GM08714 (cell line): ENCODE results near the gene ZNF81.
"Not testable (repeated sequence)": the region's sequence is repeated elsewhere in the genome, so short reads cannot be mapped to it uniquely, and the experiment has no call there.

Source experiments
- H3K4me3 ChIP-seq: fragments of 200-500 bp; sonication (Bioruptor generic); 2 replicates; pipeline ENCODE4 v1.5.1; 2014; ENCODE audit warnings: mild to moderate bottlenecking, low read length, inconsistent platforms
- ZNF274 ChIP-seq: IDR thresholded peaks from 2 replicates; pipeline ENCODE4 v1.6.1; 2012; ENCODE audit warnings: mild to moderate bottlenecking, low read depth, low read length

Gene ZNF81

DNA sequence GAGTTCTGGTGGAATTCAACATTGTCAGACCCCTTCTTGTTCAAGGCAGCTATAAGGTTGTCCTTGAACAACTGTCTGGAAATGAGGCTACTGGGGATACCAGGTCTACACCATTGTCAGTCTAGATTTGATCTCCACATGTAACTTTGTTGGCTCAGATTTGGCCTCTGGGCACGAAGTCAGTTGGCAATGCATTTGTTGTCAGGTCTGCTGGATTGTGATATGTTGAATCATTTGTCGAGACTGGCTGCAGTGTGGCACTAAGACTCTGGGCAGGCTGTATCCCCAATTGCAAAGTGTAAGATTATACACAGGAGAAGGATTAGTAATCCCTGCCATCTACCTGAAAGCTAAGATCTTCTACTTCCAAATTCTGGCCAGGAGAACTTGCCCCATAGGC is 26.5 kb downstream of the ZNF81 start:
- TF ChIP-seq ZNF274, result no peak

DNA sequence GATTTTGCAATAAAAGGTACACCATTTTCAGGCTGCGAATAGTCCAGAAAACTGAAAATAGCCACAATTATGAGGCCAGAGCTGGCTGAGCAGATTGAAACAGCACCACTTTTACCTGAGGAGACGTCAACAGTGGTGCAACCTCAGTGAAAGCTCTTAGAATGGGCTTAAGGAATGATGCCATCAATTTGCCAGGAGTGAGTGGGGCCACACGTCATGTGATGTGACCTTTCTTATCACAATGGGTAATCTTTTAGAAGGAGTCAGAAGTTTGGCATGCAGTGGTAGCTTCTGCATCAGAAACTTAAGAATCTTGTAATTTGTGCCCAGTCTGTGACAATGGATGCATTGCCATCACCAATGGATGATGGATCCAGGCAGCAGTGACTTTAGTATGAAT is 27.6 kb downstream of the ZNF81 start:
- TF ChIP-seq ZNF274, result no peak
- H3K4me3 ChIP-seq, result no peak overlapping the region

More for the DNA sequence above, 26.5 kb downstream of the ZNF81 start:
- no peak overlapping the region for H3K4me3 ChIP-seq

DNA sequence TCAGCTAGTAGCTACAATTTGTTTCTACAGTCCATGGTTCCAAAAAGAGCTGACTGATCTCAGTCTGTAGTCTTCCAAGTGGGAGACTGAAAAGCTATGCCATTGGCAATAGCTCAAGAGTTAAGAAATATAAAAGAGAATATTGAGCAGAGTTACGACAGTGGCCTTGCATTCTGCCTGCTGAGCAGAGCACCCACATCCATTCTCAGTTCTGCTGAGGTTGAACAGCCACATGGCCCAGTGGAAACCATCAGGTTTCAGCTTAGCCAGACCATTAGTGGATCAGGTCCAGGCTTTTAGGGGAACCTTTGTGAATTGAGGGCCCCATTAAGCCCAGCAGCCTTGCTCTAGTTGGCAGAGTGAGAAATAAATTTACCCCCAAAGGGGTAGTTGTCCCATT is 28.1 kb downstream of the ZNF81 start:
- no peak overlapping the region for H3K4me3 ChIP-seq
- no peak for TF ChIP-seq ZNF274

DNA sequence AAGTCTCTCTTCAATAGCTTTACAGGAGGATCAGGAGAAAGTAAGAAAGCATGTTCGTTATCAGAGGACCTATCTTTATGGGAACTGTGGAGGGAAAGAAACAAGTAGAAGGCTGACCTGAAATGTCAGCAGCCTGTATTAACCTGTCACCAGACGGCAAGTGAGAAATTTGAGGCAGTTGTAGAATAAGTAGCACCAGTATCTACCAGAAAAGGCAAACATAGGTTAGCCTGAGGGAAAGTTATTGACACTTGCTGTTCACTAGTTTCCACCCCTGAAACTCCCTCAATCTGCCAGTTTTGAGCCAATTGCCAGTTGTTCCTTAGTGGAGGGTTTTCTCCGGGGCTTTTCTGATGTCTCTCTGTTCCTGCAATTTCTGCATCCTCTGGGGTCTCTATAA is 36.4 kb downstream of the ZNF81 start:
- no peak overlapping the region for H3K4me3 ChIP-seq
- no peak for TF ChIP-seq ZNF274

DNA sequence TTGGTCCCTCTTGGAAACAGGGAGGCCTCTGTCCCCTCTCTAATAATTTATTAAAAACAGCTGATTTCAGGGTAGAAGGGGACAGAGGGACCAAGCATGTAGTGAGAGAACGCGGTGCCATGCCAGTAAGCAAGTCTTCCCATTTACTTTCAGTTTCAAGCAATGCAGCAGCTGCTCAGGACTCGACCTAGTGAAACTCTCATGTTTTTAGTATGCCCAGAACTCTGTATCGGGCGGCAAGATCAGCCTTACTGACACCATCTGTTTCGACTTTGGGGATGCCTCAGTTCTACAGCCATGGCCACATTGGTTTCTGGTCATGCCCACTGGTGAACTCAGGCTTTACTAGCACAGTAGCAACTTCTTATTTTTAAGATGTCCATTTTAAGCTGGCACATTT is 40.6 kb downstream of the ZNF81 start:
- TF ChIP-seq ZNF274, result no peak
- H3K4me3 ChIP-seq, result no peak overlapping the region

DNA sequence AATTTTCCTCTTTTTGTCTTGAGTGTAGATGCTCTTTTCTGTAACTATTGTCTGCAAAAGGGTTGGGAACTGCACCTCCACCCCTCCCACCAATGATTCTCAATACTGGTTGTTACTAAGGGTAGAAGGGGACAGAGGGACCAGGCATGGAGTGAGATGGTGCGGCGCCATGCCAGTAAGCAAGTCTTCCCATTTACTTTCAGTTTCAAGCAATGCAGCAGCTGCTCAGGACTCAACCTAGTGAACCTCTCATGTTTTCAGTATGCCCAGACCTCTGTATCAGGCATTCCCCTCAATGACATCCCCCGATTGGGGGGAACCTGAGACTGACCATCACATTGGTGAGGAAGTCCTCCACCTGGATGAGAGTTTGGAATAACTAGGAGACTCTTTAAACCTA is 41.5 kb downstream of the ZNF81 start:
- H3K4me3 ChIP-seq, result no peak overlapping the region
- no peak for TF ChIP-seq ZNF274

DNA sequence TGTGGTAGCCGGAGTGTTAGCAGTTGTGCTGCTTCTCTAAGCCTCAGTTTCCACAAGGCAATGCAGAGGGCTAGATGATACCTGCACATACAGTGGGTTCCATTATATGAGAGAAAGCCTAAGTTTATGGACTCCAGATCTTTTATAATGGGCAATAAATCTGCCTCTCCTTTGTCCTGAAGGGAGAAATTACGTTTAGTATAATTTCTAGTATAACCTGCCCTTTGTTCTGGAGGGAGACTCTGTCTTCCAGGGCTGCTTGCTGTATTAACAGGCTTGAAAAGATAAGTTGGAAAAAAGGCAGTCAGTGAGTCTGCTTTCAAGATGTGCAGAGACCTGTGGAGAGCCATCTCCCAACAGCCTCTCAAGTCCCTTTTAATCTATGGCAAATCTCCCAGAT is 42.8 kb downstream of the ZNF81 start:
- H3K4me3 ChIP-seq, result no peak overlapping the region
- no peak for TF ChIP-seq ZNF274

DNA sequence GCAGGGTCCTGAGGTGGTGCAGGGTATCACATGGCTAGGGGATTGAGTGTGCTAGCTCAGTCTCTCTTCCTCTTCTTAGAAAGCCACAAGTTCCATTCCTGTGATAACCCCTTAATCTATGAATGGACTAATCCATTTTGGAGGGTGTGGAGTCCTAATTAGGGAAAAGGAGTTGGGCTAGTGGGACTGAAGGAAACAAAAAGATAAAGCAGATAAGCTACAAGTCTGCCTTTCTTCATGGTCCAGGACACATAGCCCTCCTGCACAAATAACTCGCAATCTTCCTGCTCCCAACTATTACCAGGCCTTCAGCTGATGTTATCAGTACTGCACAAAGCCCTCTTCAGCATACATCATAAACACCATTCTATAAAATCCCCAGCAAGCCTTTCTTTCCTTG is 44.2 kb downstream of the ZNF81 start:
- TF ChIP-seq ZNF274, result no peak
- H3K4me3 ChIP-seq, result no peak overlapping the region

DNA sequence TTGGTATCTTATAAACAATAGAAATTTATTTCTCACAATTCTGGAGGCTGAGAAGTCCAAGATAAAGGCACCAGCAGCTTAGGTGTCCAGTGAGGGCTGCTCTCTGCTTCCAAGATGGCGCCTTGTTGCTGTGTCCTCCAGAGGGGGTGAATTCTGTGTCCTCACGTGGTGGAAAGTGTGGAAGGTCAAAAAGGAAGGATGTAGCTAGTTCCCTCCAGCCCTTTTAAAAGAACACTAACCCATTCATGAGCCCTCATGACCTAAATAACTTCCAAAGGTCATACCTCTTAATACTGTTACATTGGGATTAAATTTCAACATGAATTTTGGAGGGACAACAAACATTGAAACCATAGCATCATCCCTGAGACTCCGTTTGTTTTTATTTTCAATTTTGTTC is 48.8 kb downstream of the ZNF81 start:
- no peak for TF ChIP-seq ZNF274
- no peak overlapping the region for H3K4me3 ChIP-seq

DNA sequence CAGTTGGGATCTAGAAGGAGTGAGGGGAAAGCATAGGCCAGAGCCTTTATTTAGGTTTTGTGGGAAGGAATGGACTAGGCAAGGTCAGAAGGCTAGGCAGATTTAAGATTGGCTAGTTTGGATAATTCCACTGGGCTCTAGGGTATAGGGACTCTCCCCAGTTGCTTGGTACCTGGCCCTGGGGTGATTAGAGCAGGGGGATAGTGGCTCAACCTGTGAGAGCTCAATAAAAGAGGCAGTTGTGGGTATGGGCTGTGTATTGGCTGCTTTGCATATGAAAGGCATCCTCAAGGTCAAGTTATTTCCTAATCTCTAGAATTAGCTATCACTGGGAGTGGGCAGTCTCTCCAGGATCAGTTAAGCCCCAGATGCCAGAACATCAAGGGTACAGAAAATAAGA is 61.3 kb downstream of the ZNF81 start:
- no peak overlapping the region for H3K4me3 ChIP-seq
- TF ChIP-seq ZNF274, result no peak

DNA sequence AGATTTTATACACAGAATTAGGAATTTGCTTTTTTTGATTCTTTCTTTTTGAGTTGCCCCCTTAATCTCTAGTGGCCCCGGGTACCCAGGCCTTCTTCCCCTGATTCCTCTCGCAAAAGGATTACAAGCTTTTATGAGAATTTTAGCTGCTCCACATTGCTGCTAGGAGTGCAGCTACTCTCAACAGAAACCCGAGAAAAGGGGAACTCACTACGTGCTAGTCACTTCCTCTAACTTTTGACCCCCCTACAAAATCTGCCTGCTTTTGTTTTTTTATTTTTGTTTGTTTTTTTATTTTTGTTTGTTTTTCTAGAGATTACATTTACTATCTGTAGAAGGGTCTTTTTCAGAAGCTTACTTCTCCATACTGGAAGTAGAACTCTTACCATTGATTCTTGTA is 64.1 kb downstream of the ZNF81 start:
- no peak for TF ChIP-seq ZNF274
- no peak overlapping the region for H3K4me3 ChIP-seq

DNA sequence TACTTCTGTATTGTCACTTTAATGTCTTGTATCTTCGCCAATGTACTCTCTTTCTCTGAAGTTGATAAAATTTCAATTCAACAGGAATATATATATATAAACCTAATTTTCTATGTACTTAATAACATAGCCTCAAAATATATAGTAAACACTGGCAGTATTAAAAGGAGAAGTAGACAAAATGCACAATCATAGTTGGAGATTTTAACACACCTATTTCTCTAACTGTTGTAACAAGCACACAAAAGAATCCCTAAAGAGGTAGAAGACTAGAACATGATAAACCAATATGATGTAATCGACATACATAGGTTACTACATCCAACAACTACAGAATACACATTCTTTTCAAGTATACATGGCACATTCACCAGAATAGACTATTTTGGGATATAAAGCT is 65.5 kb downstream of the ZNF81 start:
- H3K4me3 ChIP-seq, result no peak overlapping the region
- no peak for TF ChIP-seq ZNF274

DNA sequence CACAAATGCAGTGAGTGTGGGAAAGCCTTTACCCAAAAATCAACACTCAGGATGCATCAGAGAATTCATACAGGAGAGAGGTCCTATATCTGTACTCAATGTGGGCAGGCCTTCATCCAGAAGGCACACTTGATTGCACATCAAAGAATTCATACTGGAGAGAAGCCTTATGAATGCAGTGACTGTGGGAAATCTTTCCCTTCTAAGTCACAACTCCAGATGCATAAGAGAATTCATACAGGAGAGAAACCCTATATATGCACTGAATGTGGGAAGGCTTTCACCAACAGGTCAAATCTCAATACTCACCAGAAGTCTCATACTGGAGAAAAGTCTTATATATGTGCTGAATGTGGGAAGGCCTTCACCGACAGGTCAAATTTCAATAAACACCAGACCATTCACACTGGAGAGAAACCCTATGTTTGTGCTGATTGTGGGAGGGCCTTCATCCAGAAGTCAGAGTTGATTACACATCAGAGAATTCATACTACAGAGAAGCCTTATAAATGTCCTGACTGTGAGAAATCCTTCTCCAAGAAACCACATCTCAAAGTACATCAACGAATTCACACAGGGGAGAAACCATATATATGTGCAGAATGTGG is 79.3 kb downstream of the ZNF81 start:
- peak; percentile 79 for TF ChIP-seq ZNF274
- H3K4me3 ChIP-seq, result no peak overlapping the region

DNA sequence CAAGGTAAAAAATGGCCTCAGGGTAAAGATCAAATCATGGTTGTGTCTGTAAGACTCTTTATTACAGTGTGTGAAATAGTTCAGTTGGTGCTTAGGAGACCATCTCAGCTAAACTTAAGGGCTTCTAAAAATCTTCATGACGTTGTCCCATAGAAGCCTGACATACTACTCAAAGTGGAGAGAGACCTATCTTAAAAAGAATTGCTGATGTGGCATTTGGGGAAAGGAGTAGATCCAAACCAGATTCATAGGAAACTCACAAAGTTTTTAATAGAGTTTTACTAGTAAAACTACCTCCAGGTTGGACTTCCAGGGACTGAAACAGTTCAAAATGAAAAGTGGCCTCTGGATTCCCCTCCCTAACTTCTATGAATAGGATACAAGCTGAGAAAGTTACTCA is 81.6 kb downstream of the ZNF81 start:
- no peak overlapping the region for H3K4me3 ChIP-seq
- TF ChIP-seq ZNF274, result no peak

DNA sequence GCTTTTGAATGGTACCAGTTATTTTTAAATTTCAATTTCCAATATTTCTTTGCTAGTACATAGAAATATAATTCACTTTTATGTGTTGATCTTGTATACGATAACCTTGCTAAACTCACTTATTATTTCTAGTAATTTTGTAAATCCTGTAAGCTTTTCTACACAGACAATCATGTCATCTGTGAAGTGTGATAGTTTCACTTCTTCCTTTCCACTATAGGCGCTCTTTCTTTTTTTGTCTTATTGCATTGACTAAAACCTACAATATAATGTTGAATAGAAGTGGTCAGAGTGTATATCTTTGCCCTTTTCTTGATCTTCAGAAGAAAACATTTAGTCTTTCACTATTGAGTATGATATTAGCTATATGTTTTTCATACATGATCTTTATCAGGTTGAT is 90.5 kb downstream of the ZNF81 start:
- H3K4me3 ChIP-seq, result no peak overlapping the region
- no peak for TF ChIP-seq ZNF274

DNA sequence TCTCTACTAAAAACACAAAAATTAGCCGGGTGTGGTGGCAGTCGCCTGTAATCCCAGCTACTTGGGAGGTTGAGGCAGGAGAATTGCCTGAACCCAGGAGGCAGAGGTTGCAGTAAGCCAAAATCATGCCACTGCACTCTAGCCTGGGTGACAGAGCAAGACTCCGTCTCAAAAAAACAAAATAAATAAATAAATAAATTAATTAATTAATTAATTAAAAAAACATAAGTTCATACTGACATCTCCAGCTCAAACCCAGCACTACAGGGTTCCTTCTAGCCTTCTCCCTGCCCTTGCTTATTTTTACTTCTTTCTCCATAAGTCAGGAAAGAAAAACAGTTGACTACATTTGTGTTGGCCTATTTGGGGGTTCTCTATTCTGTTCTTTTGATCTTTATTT is 95.3 kb downstream of the ZNF81 start:
- H3K4me3 ChIP-seq, result not testable (repeated sequence)

DNA sequence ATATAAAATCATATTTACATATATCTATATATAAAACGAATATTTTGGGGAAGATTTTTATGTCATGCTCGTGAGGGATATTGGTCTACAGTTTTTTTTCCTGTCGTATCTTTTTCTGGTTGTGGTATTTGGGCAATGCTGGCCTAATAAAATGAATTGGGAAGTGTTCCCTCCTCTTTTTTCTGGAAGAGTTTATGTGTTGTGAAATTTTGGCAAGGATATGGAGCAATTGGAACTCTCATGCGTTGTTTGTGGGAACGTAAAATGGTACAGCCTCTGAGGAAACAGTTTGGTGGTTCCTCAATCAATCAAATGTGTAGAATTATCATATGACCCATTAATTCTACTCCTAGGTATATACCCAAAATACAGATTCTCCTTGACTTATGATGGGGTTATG is 97.2 kb downstream of the ZNF81 start:
- no peak overlapping the region for H3K4me3 ChIP-seq
- TF ChIP-seq ZNF274, result no peak
